Measurements from ENCODE around the gene PIP4K2A. TPM values are rescaled to one million over a fixed set of nuclear protein-coding genes. Genes with fewer than 3 reads are reported as not detected.
"Not testable (repeated sequence)": the region's sequence is repeated elsewhere in the genome, so short reads cannot be mapped to it uniquely, and the experiment has no call there.

PIP4K2A gene
- total RNA-seq, 1 experiment from 2014 or later: 24.2 TPM

DNA sequence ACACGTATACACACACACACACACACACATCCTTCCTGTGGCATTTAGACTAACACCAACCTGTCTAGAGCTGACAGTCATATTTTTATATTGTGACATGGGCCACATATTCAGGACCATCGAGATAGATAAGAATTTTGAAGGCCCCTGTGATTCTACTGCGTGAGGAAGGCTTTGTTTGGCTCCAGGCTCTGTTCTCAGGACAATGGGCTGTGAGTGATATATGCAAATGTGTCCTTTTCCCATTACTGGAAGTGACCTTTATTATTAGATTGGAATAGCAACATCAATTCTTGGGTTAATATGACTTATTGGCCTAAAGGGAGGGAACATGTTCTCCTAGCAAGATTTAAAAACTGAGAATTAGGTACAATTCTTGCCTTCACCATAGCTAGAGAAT, 213.0 kb downstream of the PIP4K2A start:
- TF ChIP-seq, protein P1, sequence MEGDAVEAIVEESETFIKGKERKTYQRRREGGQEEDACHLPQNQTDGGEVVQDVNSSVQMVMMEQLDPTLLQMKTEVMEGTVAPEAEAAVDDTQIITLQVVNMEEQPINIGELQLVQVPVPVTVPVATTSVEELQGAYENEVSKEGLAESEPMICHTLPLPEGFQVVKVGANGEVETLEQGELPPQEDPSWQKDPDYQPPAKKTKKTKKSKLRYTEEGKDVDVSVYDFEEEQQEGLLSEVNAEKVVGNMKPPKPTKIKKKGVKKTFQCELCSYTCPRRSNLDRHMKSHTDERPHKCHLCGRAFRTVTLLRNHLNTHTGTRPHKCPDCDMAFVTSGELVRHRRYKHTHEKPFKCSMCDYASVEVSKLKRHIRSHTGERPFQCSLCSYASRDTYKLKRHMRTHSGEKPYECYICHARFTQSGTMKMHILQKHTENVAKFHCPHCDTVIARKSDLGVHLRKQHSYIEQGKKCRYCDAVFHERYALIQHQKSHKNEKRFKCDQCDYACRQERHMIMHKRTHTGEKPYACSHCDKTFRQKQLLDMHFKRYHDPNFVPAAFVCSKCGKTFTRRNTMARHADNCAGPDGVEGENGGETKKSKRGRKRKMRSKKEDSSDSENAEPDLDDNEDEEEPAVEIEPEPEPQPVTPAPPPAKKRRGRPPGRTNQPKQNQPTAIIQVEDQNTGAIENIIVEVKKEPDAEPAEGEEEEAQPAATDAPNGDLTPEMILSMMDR (IDR thresholded peaks at IDR 0.05; ENCODE audit: unreplicated experiment): no peak
- BruUV-seq (replicated peaks): no TSS peak
- no peaks in the 10 kb centered on the region for H3K9me3 Mint-ChIP-seq (ENCODE audit: low read depth, unreplicated experiment)
- CTCF ChIA-PET: no interaction called here
- no peaks in the 10 kb centered on the region for H3K36me3 Mint-ChIP-seq (ENCODE audit: insufficient read depth, unreplicated experiment)
- DNase-seq: no peak
- no peak overlapping the region for H3K4me3 Mint-ChIP-seq (ENCODE audit: low read depth, unreplicated experiment)
- intact Hi-C loops (cut with micrococcal nuclease; ENCODE audit: unreplicated experiment): no loop called here
- no peaks in the 10 kb centered on the region for H3K4me1 Mint-ChIP-seq (ENCODE audit: low read depth, unreplicated experiment)
- H3K27ac Mint-ChIP-seq (ENCODE audit: unreplicated experiment): no peak overlapping the region
- peaks cover 45% of the 10 kb centered on the region for H3K27me3 Mint-ChIP-seq (ENCODE audit: unreplicated experiment)

DNA sequence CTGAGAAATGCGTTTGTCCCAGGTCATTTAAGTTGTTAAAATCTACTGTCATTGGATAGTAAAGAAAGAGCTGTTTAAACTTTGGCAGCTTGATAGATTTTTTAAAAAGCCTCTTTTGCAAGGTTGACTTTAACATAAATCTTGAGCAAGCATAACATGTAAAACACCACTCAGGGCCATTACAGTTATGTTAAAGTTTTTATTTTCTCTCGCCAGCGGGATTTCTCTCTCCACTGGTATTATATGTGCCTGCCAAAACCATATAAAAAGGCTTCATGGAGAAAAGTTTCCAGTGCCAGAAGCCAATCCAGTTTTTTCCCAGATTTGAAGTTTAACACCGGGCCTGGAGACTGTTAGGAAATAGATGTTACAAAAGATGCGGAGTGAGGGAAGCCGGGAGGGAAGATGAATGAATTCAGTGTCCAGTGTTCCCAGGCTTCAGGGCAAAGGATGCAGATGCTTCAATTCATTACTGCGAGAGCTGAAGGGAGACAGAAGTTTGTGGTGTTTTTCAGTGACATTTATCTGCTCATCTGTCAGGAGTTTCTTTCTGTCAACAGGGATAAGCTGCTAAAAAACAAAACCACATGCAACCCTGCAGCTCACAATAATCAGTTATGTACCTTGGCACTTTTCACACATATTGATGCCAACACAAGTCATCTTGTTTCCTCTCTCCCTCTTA, 213.6 kb downstream of the PIP4K2A start:
- Mint-ChIP-seq H3K4me3 (ENCODE audit: low read depth, unreplicated experiment) (no peak overlapping the region), H3K36me3 (ENCODE audit: insufficient read depth, unreplicated experiment) (no peaks in the 10 kb centered on the region), H3K27ac (ENCODE audit: unreplicated experiment) (no peak overlapping the region), H3K4me1 (ENCODE audit: low read depth, unreplicated experiment) (no peaks in the 10 kb centered on the region), H3K27me3 (ENCODE audit: unreplicated experiment) (peaks cover 45% of the 10 kb centered on the region), H3K9me3 (ENCODE audit: low read depth, unreplicated experiment) (no peaks in the 10 kb centered on the region)
- CTCF ChIA-PET: no interaction called here
- intact Hi-C loops (cut with micrococcal nuclease; ENCODE audit: unreplicated experiment): no loop called here
- BruUV-seq (replicated peaks): no TSS peak
- TF ChIP-seq, protein P1 (IDR thresholded peaks at IDR 0.05; ENCODE audit: unreplicated experiment): no peak
- DNase-seq: no peak

DNA sequence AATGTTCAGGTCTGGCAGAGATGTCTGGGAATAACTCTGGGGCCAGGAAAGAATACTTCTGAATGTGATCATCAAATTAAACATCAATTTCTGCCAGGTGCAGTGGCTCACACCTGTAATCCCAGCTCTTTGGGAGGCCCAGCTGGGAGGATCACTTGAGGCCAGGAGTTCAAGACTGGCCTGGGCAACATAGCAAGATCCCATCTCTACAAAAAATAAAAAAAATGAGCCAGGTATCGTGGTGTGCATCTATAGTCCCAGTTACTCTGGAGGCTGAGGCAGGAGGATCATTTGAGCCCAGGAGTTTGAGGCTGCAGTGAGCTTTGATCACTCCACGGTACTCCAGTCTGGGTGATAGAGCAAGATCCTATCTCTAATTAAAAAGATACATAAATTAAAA, 214.4 kb downstream of the PIP4K2A start:
- H3K27ac Mint-ChIP-seq (ENCODE audit: unreplicated experiment); H3K36me3 Mint-ChIP-seq (ENCODE audit: insufficient read depth, unreplicated experiment); H3K9me3 Mint-ChIP-seq (ENCODE audit: low read depth, unreplicated experiment); intact Hi-C loops (cut with micrococcal nuclease; ENCODE audit: unreplicated experiment); CTCF ChIA-PET; H3K4me3 Mint-ChIP-seq (ENCODE audit: low read depth, unreplicated experiment); BruUV-seq (replicated peaks); H3K4me1 Mint-ChIP-seq (ENCODE audit: low read depth, unreplicated experiment); DNase-seq: not testable (repeated sequence)
- H3K27me3 Mint-ChIP-seq (ENCODE audit: unreplicated experiment): peaks cover 36% of the 10 kb centered on the region

DNA sequence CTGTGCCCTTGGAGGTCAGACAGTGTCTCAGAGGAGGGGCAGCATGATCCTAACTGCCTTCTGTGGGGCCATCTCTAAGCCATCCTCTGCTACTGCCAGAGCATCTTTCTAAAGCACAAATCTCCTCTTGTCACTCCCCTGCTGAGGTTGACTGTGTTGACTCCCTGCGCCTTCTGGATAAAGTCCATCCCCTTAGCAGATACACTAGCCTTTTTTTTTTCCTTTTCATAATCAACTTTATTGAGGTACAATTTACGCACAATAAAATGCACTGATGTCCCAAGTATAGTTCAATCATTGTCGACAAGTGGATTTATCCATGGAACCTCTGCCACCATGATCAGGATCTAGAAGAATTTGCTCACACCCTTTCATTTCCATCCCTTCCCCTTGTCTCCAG, 219.0 kb downstream of the PIP4K2A start:
- TF ChIP-seq, protein P1 (IDR thresholded peaks at IDR 0.05; ENCODE audit: unreplicated experiment): no peak
- Mint-ChIP-seq H3K36me3 (ENCODE audit: insufficient read depth, unreplicated experiment) (no peaks in the 10 kb centered on the region), H3K4me1 (ENCODE audit: low read depth, unreplicated experiment) (no peaks in the 10 kb centered on the region), H3K27me3 (ENCODE audit: unreplicated experiment) (peaks cover 32% of the 10 kb centered on the region), H3K4me3 (ENCODE audit: low read depth, unreplicated experiment) (no peak overlapping the region), H3K27ac (ENCODE audit: unreplicated experiment) (no peak overlapping the region), H3K9me3 (ENCODE audit: low read depth, unreplicated experiment) (no peaks in the 10 kb centered on the region)
- CTCF ChIA-PET: no interaction called here
- no peak for DNase-seq
- intact Hi-C loops (cut with micrococcal nuclease; ENCODE audit: unreplicated experiment): no loop called here
- BruUV-seq (replicated peaks): no TSS peak

DNA sequence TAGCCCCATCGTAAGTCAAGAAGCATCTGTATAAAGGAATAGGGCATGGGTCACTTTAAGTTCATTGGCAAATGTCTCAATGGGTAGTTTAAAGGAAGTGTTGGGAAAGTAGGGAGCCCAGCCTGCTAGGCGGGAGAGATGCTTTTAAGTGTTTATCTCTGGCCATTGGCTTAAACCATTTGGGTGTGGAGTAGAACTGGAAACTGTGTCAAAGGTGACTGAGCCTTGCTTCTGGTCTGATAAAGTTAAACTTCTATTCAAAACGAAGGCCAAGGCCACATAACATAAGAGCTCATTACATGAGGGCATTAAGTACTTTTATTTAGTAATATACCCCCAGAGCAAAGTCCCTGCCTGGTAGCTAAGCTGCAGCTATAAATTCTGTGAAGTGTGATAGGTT, 220.4 kb downstream of the PIP4K2A start:
- CTCF ChIA-PET: no interaction called here
- Mint-ChIP-seq H3K27ac (ENCODE audit: unreplicated experiment) (no peak overlapping the region), H3K4me3 (ENCODE audit: low read depth, unreplicated experiment) (no peak overlapping the region), H3K4me1 (ENCODE audit: low read depth, unreplicated experiment) (no peaks in the 10 kb centered on the region), H3K9me3 (ENCODE audit: low read depth, unreplicated experiment) (no peaks in the 10 kb centered on the region), H3K27me3 (ENCODE audit: unreplicated experiment) (peaks cover 23% of the 10 kb centered on the region), H3K36me3 (ENCODE audit: insufficient read depth, unreplicated experiment) (no peaks in the 10 kb centered on the region)
- no peak for DNase-seq
- TF ChIP-seq, protein P1 (IDR thresholded peaks at IDR 0.05; ENCODE audit: unreplicated experiment): no peak
- intact Hi-C loops (cut with micrococcal nuclease; ENCODE audit: unreplicated experiment): no loop called here
- BruUV-seq (replicated peaks): no TSS peak

Data from Calu3 (cell line).